ENCODE data around the gene GNAQ.
"Not testable (repeated sequence)": the region's sequence is repeated elsewhere in the genome, so short reads cannot be mapped to it uniquely, and the experiment has no call there.

The GNAQ gene

GRCh38 chr9:77865385-77866047 is 166.1 kb downstream of the GNAQ start:
- DNase-seq: no peak

- DNase-seq: no peak
Measured at GRCh38 chr9:77864211-77864889, 167.3 kb downstream of the GNAQ start.

GRCh38 chr9:77863638-77864037 is 168.0 kb downstream of the GNAQ start:
- DNase-seq: not testable (repeated sequence)

- not testable (repeated sequence) for DNase-seq
Measured at GRCh38 chr9:77860953-77861352, 170.7 kb downstream of the GNAQ start.

GRCh38 chr9:77857513-77858259 is 173.9 kb downstream of the GNAQ start:
- DNase-seq: no peak

GRCh38 chr9:77856615-77857014 is 175.0 kb downstream of the GNAQ start:
- DNase-seq: no peak

GRCh38 chr9:77854916-77855311 is 176.7 kb downstream of the GNAQ start:
- no peak for DNase-seq

GRCh38 chr9:77854258-77854915 is 177.2 kb downstream of the GNAQ start:
- no peak for DNase-seq

- DNase-seq: no peak
Measured at GRCh38 chr9:77853716-77854115, 177.9 kb downstream of the GNAQ start.

GRCh38 chr9:77851882-77852595 is 179.6 kb downstream of the GNAQ start:
- no peak for DNase-seq

GRCh38 chr9:77848897-77849296 is 182.7 kb downstream of the GNAQ start:
- no peak for DNase-seq

GRCh38 chr9:77848404-77848803 is 183.2 kb downstream of the GNAQ start:
- DNase-seq: no peak

GRCh38 chr9:77847626-77848025 is 184.0 kb downstream of the GNAQ start:
- no peak for DNase-seq

GRCh38 chr9:77847059-77847499 is 184.5 kb downstream of the GNAQ start:
- DNase-seq: no peak

- DNase-seq: no peak
Measured at GRCh38 chr9:77844415-77844814, 187.2 kb downstream of the GNAQ start.

GRCh38 chr9:77843871-77844155 is 187.8 kb downstream of the GNAQ start:
- no peak for DNase-seq

- no peak for DNase-seq
Measured at GRCh38 chr9:77843076-77843870, 188.3 kb downstream of the GNAQ start.

GRCh38 chr9:77841739-77842386 is 189.7 kb downstream of the GNAQ start:
- no peak for DNase-seq

- no peak for DNase-seq
Measured at GRCh38 chr9:77839459-77840140, 192.0 kb downstream of the GNAQ start.

- no peak for DNase-seq
Measured at GRCh38 chr9:77838986-77839385, 192.6 kb downstream of the GNAQ start.
